ENCODE results near the gene BORA. TPM values are rescaled to one million over a fixed set of nuclear protein-coding genes. Genes with fewer than 3 reads are reported as not detected.

The BORA gene
- total and polyA plus RNA-seq, 2 of the 13 experiments (the other 11 are each of a cell fraction or from before 2014, with no cell fraction given), result 4.0 to 17.4 TPM

GRCh38 chr13:72727417-72728289, at the start of gene BORA, which contains the start of gene MZT1 (continued):
- TF ChIP-seq PRDM10 (CRISPR knock-in tag; IDR thresholded peaks at IDR 0.05; ENCODE audit: low read depth) (no peak), ZNF367 (CRISPR knock-in tag; IDR thresholded peaks at IDR 0.05; ENCODE audit: borderline replicate concordance) (peak; percentile 80; the same call in 1 of the 2 replicates), PHF20 (CRISPR knock-in tag; IDR thresholded peaks at IDR 0.05) (peak; percentile 81; the same call in 1 of the 2 replicates), GATA4 (IDR thresholded peaks at IDR 0.05; ENCODE audit: borderline replicate concordance, low read depth) (no peak; the same call in 1 of the 2 replicates), HMGXB3 (CRISPR knock-in tag; IDR thresholded peaks at IDR 0.05; ENCODE audit: borderline replicate concordance) (peak; percentile 87), MTERF4 (CRISPR knock-in tag; IDR thresholded peaks at IDR 0.05) (no peak; the same call in 1 of the 2 replicates), MAX (IDR thresholded peaks at IDR 0.05) (peak; percentile 99), ZNF138 (CRISPR knock-in tag; IDR thresholded peaks at IDR 0.05; ENCODE audit: low read depth) (no peak), ARID2 (CRISPR knock-in tag; IDR thresholded peaks at IDR 0.05; ENCODE audit: borderline replicate concordance) (peak; percentile 100), MLLT10 (CRISPR knock-in tag; IDR thresholded peaks at IDR 0.05) (no peak), ZNF484 (CRISPR knock-in tag; IDR thresholded peaks at IDR 0.05; ENCODE audit: borderline replicate concordance, low read depth) (no peak), FOXP4 (CRISPR knock-in tag; IDR thresholded peaks at IDR 0.05) (no peak), FUBP1 (CRISPR knock-in tag; IDR thresholded peaks at IDR 0.05; ENCODE audit: borderline replicate concordance) (no peak)
